ENCODE data around the gene SRMS.

DNA sequence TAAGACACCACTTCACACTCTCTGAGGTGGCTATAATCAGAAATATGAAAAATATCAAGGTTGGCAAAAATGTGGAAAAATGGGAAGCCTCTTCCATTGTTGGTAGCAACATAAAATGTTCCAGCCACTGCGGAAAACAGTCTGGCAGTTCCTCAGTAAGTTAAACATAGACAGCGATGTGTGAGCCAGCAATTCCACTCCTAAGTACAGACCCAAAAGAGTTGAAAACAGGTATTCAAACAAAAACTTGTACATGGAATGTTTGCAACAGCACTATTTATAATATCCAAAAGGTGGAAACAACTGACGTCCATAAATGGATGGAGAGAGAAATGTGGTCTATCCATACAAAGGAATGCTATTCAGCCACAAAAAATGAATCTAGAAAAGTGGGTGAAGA, 34.3 kb downstream of the SRMS start:
- TF ChIP-seq, protein P1, sequence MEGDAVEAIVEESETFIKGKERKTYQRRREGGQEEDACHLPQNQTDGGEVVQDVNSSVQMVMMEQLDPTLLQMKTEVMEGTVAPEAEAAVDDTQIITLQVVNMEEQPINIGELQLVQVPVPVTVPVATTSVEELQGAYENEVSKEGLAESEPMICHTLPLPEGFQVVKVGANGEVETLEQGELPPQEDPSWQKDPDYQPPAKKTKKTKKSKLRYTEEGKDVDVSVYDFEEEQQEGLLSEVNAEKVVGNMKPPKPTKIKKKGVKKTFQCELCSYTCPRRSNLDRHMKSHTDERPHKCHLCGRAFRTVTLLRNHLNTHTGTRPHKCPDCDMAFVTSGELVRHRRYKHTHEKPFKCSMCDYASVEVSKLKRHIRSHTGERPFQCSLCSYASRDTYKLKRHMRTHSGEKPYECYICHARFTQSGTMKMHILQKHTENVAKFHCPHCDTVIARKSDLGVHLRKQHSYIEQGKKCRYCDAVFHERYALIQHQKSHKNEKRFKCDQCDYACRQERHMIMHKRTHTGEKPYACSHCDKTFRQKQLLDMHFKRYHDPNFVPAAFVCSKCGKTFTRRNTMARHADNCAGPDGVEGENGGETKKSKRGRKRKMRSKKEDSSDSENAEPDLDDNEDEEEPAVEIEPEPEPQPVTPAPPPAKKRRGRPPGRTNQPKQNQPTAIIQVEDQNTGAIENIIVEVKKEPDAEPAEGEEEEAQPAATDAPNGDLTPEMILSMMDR (IDR thresholded peaks at IDR 0.05; ENCODE audit: low read depth, low read length, missing input control), result no peak
- TF ChIP-seq, protein P2, sequence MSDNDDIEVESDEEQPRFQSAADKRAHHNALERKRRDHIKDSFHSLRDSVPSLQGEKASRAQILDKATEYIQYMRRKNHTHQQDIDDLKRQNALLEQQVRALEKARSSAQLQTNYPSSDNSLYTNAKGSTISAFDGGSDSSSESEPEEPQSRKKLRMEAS (IDR thresholded peaks at IDR 0.05), result no peak
- TF ChIP-seq, protein P3, sequence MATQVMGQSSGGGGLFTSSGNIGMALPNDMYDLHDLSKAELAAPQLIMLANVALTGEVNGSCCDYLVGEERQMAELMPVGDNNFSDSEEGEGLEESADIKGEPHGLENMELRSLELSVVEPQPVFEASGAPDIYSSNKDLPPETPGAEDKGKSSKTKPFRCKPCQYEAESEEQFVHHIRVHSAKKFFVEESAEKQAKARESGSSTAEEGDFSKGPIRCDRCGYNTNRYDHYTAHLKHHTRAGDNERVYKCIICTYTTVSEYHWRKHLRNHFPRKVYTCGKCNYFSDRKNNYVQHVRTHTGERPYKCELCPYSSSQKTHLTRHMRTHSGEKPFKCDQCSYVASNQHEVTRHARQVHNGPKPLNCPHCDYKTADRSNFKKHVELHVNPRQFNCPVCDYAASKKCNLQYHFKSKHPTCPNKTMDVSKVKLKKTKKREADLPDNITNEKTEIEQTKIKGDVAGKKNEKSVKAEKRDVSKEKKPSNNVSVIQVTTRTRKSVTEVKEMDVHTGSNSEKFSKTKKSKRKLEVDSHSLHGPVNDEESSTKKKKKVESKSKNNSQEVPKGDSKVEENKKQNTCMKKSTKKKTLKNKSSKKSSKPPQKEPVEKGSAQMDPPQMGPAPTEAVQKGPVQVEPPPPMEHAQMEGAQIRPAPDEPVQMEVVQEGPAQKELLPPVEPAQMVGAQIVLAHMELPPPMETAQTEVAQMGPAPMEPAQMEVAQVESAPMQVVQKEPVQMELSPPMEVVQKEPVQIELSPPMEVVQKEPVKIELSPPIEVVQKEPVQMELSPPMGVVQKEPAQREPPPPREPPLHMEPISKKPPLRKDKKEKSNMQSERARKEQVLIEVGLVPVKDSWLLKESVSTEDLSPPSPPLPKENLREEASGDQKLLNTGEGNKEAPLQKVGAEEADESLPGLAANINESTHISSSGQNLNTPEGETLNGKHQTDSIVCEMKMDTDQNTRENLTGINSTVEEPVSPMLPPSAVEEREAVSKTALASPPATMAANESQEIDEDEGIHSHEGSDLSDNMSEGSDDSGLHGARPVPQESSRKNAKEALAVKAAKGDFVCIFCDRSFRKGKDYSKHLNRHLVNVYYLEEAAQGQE (IDR thresholded peaks at IDR 0.05), result no peak
- TF ChIP-seq, protein P4, sequence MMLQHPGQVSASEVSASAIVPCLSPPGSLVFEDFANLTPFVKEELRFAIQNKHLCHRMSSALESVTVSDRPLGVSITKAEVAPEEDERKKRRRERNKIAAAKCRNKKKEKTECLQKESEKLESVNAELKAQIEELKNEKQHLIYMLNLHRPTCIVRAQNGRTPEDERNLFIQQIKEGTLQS (IDR thresholded peaks at IDR 0.05), result no peak
- TF ChIP-seq RXRA (IDR thresholded peaks at IDR 0.05) (no peak), RAD21 (IDR thresholded peaks at IDR 0.05) (no peak), JUND (IDR thresholded peaks at IDR 0.05) (no peak), SP1 (IDR thresholded peaks at IDR 0.05) (no peak), TAF1 (conservative IDR thresholded peaks at IDR 0.05) (no peak), YY1 (IDR thresholded peaks at IDR 0.05) (no peak)

All from liver (tissue), 3 donors.